SK-N-SH (cell line): ENCODE results near the gene MPPE1. TPM values are rescaled to one million over a fixed set of nuclear protein-coding genes. Genes with fewer than 3 reads are reported as not detected.

Source experiments
- CTCF ChIA-PET: fragments of 300-600, 350-600 bp; formaldehyde crosslinking; extraction: SDS; loops from one replicate; lab custom pipeline; 2021; lab: Yijun Ruan, JAX
- POLR2A ChIA-PET: fragments of 350-600 bp; sonication (Branson Sonifier 250); formaldehyde crosslinking; extraction: SDS; loops from one replicate; lab custom pipeline; 2020; ENCODE audit warnings: antibody characterized with exemption, inconsistent platforms; lab: Yijun Ruan, JAX
- DNase-seq: peaks from one replicate; pipeline ENCODE4 v3.0.0; 2012
- H2AFZ ChIP-seq: fragments of 200-600 bp; sonication (generic); 2 replicates; pipeline ENCODE4 v1.8.1; 2016; ENCODE audit warnings: antibody characterized with exemption, mild to moderate bottlenecking, low read depth
- H3F3A ChIP-seq: fragments of 200-600 bp; sonication (generic); replicated peaks from 2 replicates; pipeline ENCODE3; 2016; ENCODE audit warnings: antibody characterized with exemption, mild to moderate bottlenecking; ENCODE audit not compliant: insufficient read depth
- H3K27ac ChIP-seq, 2 experiments: fragments of 200-500 bp in 1 of 2; fragments of 200-600 bp in 1 of 2; sonication (Bioruptor generic) in 1 of 2; sonication (generic), shearing (Covaris generic) in 1 of 2; 2 replicates each; pipeline versions ENCODE4 v1.5.1 to v1.6.1; 2014 to 2016; ENCODE audit warnings: low read depth in 2 of 2, inconsistent platforms in 1 of 2, low read length in 1 of 2, mild to moderate bottlenecking in 1 of 2, mixed read lengths in 1 of 2
- H3K27me3 ChIP-seq: fragments of 200-600 bp; sonication (generic), shearing (Covaris generic); 2 replicates; pipeline ENCODE4 v1.6.1; 2016; ENCODE audit warnings: mixed run types; ENCODE audit not compliant: insufficient read depth
- H3K36me3 ChIP-seq, 2 experiments: fragments of 200-500 bp in 1 of 2; fragments of 200-600 bp in 1 of 2; sonication (Bioruptor generic) in 1 of 2; sonication (generic) in 1 of 2; replicated peaks in 1 of 2; 2 replicates each; pipeline versions ENCODE3 to v1.5.1; 2014 to 2016; ENCODE audit warnings: low read length in 1 of 2, mild to moderate bottlenecking in 1 of 2; ENCODE audit not compliant: insufficient read depth in 2 of 2, control insufficient read depth in 1 of 2
- H3K4me1 ChIP-seq, 2 experiments: fragments of 200-500 bp in 1 of 2; fragments of 200-600 bp in 1 of 2; sonication (Bioruptor generic) in 1 of 2; sonication (generic), shearing (Covaris generic) in 1 of 2; 2 replicates each; pipeline versions ENCODE4 v1.5.1 to v1.6.1; 2014 to 2016; ENCODE audit warnings: low read depth in 1 of 2, low read length in 1 of 2, mixed run types in 1 of 2; ENCODE audit not compliant: insufficient read depth in 2 of 2, control insufficient read depth in 1 of 2
- H3K4me2 ChIP-seq: fragments of 200-600 bp; sonication (generic), shearing (Covaris generic); 2 replicates; pipeline ENCODE4 v1.6.1; 2017; ENCODE audit warnings: mixed run types
- H3K4me3 ChIP-seq, 2 experiments: fragments of 200-500 bp in 1 of 2; fragments of 200-600 bp in 1 of 2; sonication (Bioruptor generic) in 1 of 2; sonication (generic), shearing (Covaris generic) in 1 of 2; 2 replicates each; pipeline versions ENCODE4 v1.5.1 to v1.8.1; 2014 to 2016; ENCODE audit warnings: low read depth in 2 of 2, inconsistent platforms in 1 of 2, low read length in 1 of 2, mild to moderate bottlenecking in 1 of 2, mixed read lengths in 1 of 2, moderate library complexity in 1 of 2
- H3K79me2 ChIP-seq: fragments of 200-600 bp; sonication (generic); 2 replicates; pipeline ENCODE4 v1.8.1; 2017; ENCODE audit warnings: mild to moderate bottlenecking; ENCODE audit not compliant: insufficient read depth
- H3K9ac ChIP-seq: fragments of 200-600 bp; sonication (generic); 2 replicates; pipeline ENCODE4 v1.6.1; 2017; ENCODE audit warnings: mixed run types
- H3K9me2 ChIP-seq: fragments of 200-600 bp; sonication (generic); 2 replicates; pipeline ENCODE4 v1.6.1; 2017; ENCODE audit warnings: mixed run types
- H3K9me3 ChIP-seq: fragments of 200-600 bp; sonication (generic); 2 replicates; pipeline ENCODE4 v1.6.1; 2017; ENCODE audit warnings: mixed run types, mild to moderate bottlenecking, moderate library complexity
- H4K20me1 ChIP-seq: fragments of 200-600 bp; sonication (generic); 2 replicates; pipeline ENCODE4 v1.6.1; 2017; ENCODE audit warnings: mild to moderate bottlenecking, mixed run types; ENCODE audit not compliant: insufficient read depth
- CHD2 ChIP-seq: fragments of 150-350 bp; IDR thresholded peaks from 2 replicates; pipeline ENCODE4 v1.6.1; 2018; ENCODE audit warnings: low read length; ENCODE audit not compliant: partially characterized antibody
- CTCF ChIP-seq: fragments of 200-600 bp; sonication (generic); IDR thresholded peaks from 2 replicates; pipeline ENCODE4 v1.6.1; 2017; ENCODE audit warnings: antibody characterized with exemption, mild to moderate bottlenecking, moderate library complexity
- EP300 ChIP-seq, 2 experiments: IDR thresholded peaks; 2 replicates each; pipeline versions ENCODE4 v1.4.0 to v1.6.1; 2012; ENCODE audit warnings: borderline replicate concordance in 1 of 2, low read depth in 1 of 2, low read length in 1 of 2
- MEF2A ChIP-seq: IDR thresholded peaks from 2 replicates; pipeline ENCODE4 v1.4.0; 2012; ENCODE audit warnings: low read depth, borderline replicate concordance
- NFIC ChIP-seq: IDR thresholded peaks from 2 replicates; pipeline ENCODE4 v1.4.0; 2012; ENCODE audit warnings: borderline replicate concordance
- PBX3 ChIP-seq: IDR thresholded peaks from 2 replicates; pipeline ENCODE4; 2012
- POLR2AphosphoS5 ChIP-seq: IDR thresholded peaks from 2 replicates; pipeline ENCODE4 v1.6.1; 2012; ENCODE audit warnings: low read depth, low read length
- TEAD4 ChIP-seq: IDR thresholded peaks from 2 replicates; pipeline ENCODE4 v1.4.0; 2012; ENCODE audit warnings: mild to moderate bottlenecking, borderline replicate concordance; ENCODE audit not compliant: insufficient read depth
- USF2 ChIP-seq: fragments of 150-350 bp; IDR thresholded peaks from 2 replicates; pipeline ENCODE4 v1.6.1; 2017; ENCODE audit warnings: antibody characterized with exemption, low read length, low read depth, borderline replicate concordance
- WGBS: methylation state at CpG from one replicate; pipeline ENCODE4 v1.1.6; 2017; ENCODE audit warnings: low lambda C conversion rate; 5-methylcytosine and 5-hydroxymethylcytosine counted together
- polyA plus RNA-seq, 3 experiments: library from polyadenylated mRNA; depleted of rRNA; stranded (reverse); fragments of >200 nt; gene quantifications; 2 replicates each; pipeline ENCODE4 v1.2.3, GENCODE V29; 2012
- TF ChIP-seq, protein P1 (sequence below): IDR thresholded peaks from 2 replicates; pipeline ENCODE4 v1.4.0; 2012; ENCODE audit warnings: low read depth, borderline replicate concordance

The MPPE1 gene
- polyA plus RNA-seq, 1 of the 3 experiments (the other 2 are of a cell fraction): 13.2 TPM

DNA sequence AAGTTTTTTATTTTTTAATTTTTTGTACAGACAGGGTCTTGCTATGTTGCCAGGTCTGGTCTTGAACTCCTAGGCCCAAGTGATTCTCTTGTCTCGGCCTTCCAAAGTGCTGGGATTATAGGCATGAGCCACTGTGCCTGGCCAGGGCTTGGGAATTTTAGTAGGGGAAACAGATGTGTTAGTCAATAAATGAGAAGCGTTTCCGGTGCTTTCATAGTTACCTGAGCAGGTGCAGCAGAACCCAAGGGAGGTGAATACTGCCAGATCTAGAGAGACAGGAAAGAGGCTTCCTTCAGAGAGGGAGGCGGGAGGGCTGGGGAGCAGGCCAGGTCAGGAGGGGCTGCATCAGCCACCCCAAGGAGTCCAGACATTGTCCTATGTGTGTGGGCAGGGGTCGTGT lies 42.7 kb upstream of the MPPE1 start (continued):
- TF ChIP-seq PBX3 (no peak), CTCF (no peak)

GRCh38 chr18:11948852-11949523 lies 40.9 kb upstream of the MPPE1 start:
- WGBS: 25% methylated on average over 6 of the region's 6 CpGs
- H3K27me3 ChIP-seq: no peaks in the 10 kb centered on the region; the same call in 1 of the 2 replicates
- DNase-seq: no peak
- no peak overlapping the region for H3K4me3 ChIP-seq
- H3K79me2 ChIP-seq: no peaks in the 10 kb centered on the region
- H3K4me2 ChIP-seq: no peak overlapping the region
- H4K20me1 ChIP-seq: no peaks in the 10 kb centered on the region
- POLR2A ChIA-PET: no interaction called here
- no peaks in the 10 kb centered on the region for H3K36me3 ChIP-seq
- no peaks in the 10 kb centered on the region for H3K4me1 ChIP-seq
- no peak overlapping the region for H3K9ac ChIP-seq
- no peak overlapping the region for H2AFZ ChIP-seq
- TF ChIP-seq EP300 (IDR thresholded peaks at IDR 0.05; ENCODE audit: borderline replicate concordance in 1 of 2, low read depth in 1 of 2, low read length in 1 of 2) (no peak), POLR2AphosphoS5 (no peak), MEF2A (no peak), CHD2 (no peak), NFIC (no peak), TEAD4 (no peak), USF2 (no peak)
- TF ChIP-seq, protein P1, sequence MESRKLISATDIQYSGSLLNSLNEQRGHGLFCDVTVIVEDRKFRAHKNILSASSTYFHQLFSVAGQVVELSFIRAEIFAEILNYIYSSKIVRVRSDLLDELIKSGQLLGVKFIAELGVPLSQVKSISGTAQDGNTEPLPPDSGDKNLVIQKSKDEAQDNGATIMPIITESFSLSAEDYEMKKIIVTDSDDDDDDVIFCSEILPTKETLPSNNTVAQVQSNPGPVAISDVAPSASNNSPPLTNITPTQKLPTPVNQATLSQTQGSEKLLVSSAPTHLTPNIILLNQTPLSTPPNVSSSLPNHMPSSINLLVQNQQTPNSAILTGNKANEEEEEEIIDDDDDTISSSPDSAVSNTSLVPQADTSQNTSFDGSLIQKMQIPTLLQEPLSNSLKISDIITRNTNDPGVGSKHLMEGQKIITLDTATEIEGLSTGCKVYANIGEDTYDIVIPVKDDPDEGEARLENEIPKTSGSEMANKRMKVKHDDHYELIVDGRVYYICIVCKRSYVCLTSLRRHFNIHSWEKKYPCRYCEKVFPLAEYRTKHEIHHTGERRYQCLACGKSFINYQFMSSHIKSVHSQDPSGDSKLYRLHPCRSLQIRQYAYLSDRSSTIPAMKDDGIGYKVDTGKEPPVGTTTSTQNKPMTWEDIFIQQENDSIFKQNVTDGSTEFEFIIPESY: no peak
- H3K27ac ChIP-seq: no peak overlapping the region
- H3K9me3 ChIP-seq: no peaks in the 10 kb centered on the region
- H3K9me2 ChIP-seq: no peaks in the 10 kb centered on the region
- CTCF ChIA-PET: interaction anchor here (2.1 to 6.4 kb wide), 3 partner anchors 11 to 90 kb away, joined by 4 to 41 read pairs (median 28); no protein-coding TSS in a partner anchor
- no peaks in the 10 kb centered on the region for H3F3A ChIP-seq
